Effector memory CD8-positive, alpha-beta T cell (primary cell): ENCODE data around the gene SNAP47.

ENCODE experiments used
- ATAC-seq: fragments of 150-1000 bp; cut with Tn5 transposase; replicated peaks from 2 replicates; pipeline ENCODE4 v1.10.0; 2021; ENCODE audit warnings: mild to moderate bottlenecking, moderate library complexity
- DNase-seq, 3 experiments: peaks; one replicate each; pipeline ENCODE4 v3.0.0; 2021
- H3K27ac Mint-ChIP-seq, 2 donors: one replicate each; pipeline ENCODE4 v1.8.0; 2022; ENCODE audit warnings: mild to moderate bottlenecking in 2 of 2, mixed read lengths in 2 of 2, moderate library complexity in 2 of 2
- H3K27me3 Mint-ChIP-seq, 2 donors: one replicate each; pipeline ENCODE4 v1.8.0; 2022; ENCODE audit warnings: mixed read lengths in 2 of 2
- H3K36me3 Mint-ChIP-seq: one replicate; pipeline ENCODE4 v1.8.0; 2022; ENCODE audit warnings: mild to moderate bottlenecking, moderate library complexity, mixed read lengths; ENCODE audit not compliant: insufficient read depth
- H3K4me1 Mint-ChIP-seq, 2 donors: one replicate each; pipeline ENCODE4 v1.8.0; 2022; ENCODE audit warnings: low read depth in 2 of 2, mixed read lengths in 2 of 2
- H3K4me3 Mint-ChIP-seq, 2 donors: one replicate each; pipeline ENCODE4 v1.8.0; 2022; ENCODE audit warnings: mild to moderate bottlenecking in 2 of 2, mixed read lengths in 2 of 2, moderate library complexity in 2 of 2
- H3K9me3 Mint-ChIP-seq, 2 donors: one replicate each; pipeline ENCODE4 v1.8.0; 2022; ENCODE audit warnings: mixed read lengths in 2 of 2

The SNAP47 gene

GRCh38 chr1:227770812-227771211, 35.6 kb downstream of the SNAP47 start:
- Mint-ChIP-seq H3K27me3 (no peaks in the 10 kb centered on the region), H3K4me3 (no peak overlapping the region), H3K27ac (no peak overlapping the region), H3K36me3 (peaks cover 21% of the 10 kb centered on the region), H3K9me3 (no peaks in the 10 kb centered on the region), H3K4me1 (peaks cover 51 to 54% of the 10 kb centered on the region in 2 donors)
- no peak for ATAC-seq
- DNase-seq, result no peak

GRCh38 chr1:227771326-227771725, 36.1 kb downstream of the SNAP47 start:
- DNase-seq (no peak), ATAC-seq (no peak)
- Mint-ChIP-seq H3K27me3 (no peaks in the 10 kb centered on the region), H3K4me3 (no peak overlapping the region), H3K36me3 (peaks cover 17% of the 10 kb centered on the region), H3K9me3 (no peaks in the 10 kb centered on the region), H3K27ac (no peak overlapping the region), H3K4me1 (peaks cover 48 to 53% of the 10 kb centered on the region in 2 donors)

- DNase-seq (no peak), ATAC-seq (no peak)
- Mint-ChIP-seq H3K27me3 (no peaks in the 10 kb centered on the region), H3K9me3 (no peaks in the 10 kb centered on the region), H3K4me1 (peaks cover 47 to 53% of the 10 kb centered on the region in 2 donors), H3K27ac (no peak overlapping the region), H3K4me3 (no peak overlapping the region), H3K36me3 (peaks cover 15% of the 10 kb centered on the region)
Measured at GRCh38 chr1:227771771-227772170, 36.5 kb downstream of the SNAP47 start.

- ATAC-seq, result no peak
- H3K4me1 Mint-ChIP-seq, result peaks cover 38 to 43% of the 10 kb centered on the region in 2 donors
- peak overlapping the region; percentile 73 to 74 for H3K4me3 Mint-ChIP-seq
- DNase-seq, result no peak
- H3K27me3 Mint-ChIP-seq, result no peaks in the 10 kb centered on the region
- H3K9me3 Mint-ChIP-seq, result no peaks in the 10 kb centered on the region
- H3K36me3 Mint-ChIP-seq, result peaks cover 13% of the 10 kb centered on the region
- peak overlapping the region; percentile 66 to 70 for H3K27ac Mint-ChIP-seq
Measured at GRCh38 chr1:227773558-227773957, 38.3 kb downstream of the SNAP47 start.

- Mint-ChIP-seq H3K27me3 (no peaks in the 10 kb centered on the region), H3K4me1 (peaks cover 38 to 41% of the 10 kb centered on the region in 2 donors), H3K9me3 (no peaks in the 10 kb centered on the region), H3K27ac (peak overlapping the region; percentile 66 to 70), H3K36me3 (peaks cover 7% of the 10 kb centered on the region), H3K4me3 (peak overlapping the region; percentile 73 to 74)
- peak; percentile 90 for ATAC-seq
- peak; percentile 49 to 61 (median 60) for DNase-seq
Measured at GRCh38 chr1:227774051-227774731, 39.0 kb downstream of the SNAP47 start.

- Mint-ChIP-seq H3K4me3 (peak overlapping the region; percentile 73 to 74), H3K27ac (peak overlapping the region; percentile 66 to 70), H3K36me3 (peaks cover 7% of the 10 kb centered on the region), H3K4me1 (peaks cover 33 to 41% of the 10 kb centered on the region in 2 donors), H3K27me3 (no peaks in the 10 kb centered on the region), H3K9me3 (no peaks in the 10 kb centered on the region)
- ATAC-seq (no peak), DNase-seq (no peak)
Measured at GRCh38 chr1:227774821-227775661, 39.8 kb downstream of the SNAP47 start.

GRCh38 chr1:227775841-227776240, 40.6 kb downstream of the SNAP47 start:
- ATAC-seq, result no peak
- H3K27ac Mint-ChIP-seq, result no peak overlapping the region
- no peaks in the 10 kb centered on the region for H3K9me3 Mint-ChIP-seq
- H3K27me3 Mint-ChIP-seq, result no peaks in the 10 kb centered on the region
- peaks cover 32 to 41% of the 10 kb centered on the region in 2 donors for H3K4me1 Mint-ChIP-seq
- H3K36me3 Mint-ChIP-seq, result peaks cover 10% of the 10 kb centered on the region
- peak overlapping the region; percentile 37 to 56 for H3K4me3 Mint-ChIP-seq
- DNase-seq, result no peak

- no peaks in the 10 kb centered on the region for H3K27me3 Mint-ChIP-seq
- H3K27ac Mint-ChIP-seq, result no peak overlapping the region
Measured at GRCh38 chr1:227776331-227776771, 41.1 kb downstream of the SNAP47 start.

GRCh38 chr1:227777156-227777555, 41.9 kb downstream of the SNAP47 start:
- no peak overlapping the region for H3K4me3 Mint-ChIP-seq
- H3K9me3 Mint-ChIP-seq, result no peaks in the 10 kb centered on the region
- ATAC-seq (no peak), DNase-seq (no peak)
- H3K27me3 Mint-ChIP-seq, result no peaks in the 10 kb centered on the region
- H3K27ac Mint-ChIP-seq, result no peak overlapping the region
- H3K36me3 Mint-ChIP-seq, result peaks cover 11% of the 10 kb centered on the region
- H3K4me1 Mint-ChIP-seq, result peaks cover 32 to 41% of the 10 kb centered on the region in 2 donors

More at GRCh38 chr1:227776331-227776771, 41.1 kb downstream of the SNAP47 start:
- DNase-seq (no peak), ATAC-seq (no peak)
- Mint-ChIP-seq H3K4me1 (peaks cover 32 to 41% of the 10 kb centered on the region in 2 donors), H3K9me3 (no peaks in the 10 kb centered on the region), H3K36me3 (peaks cover 15% of the 10 kb centered on the region), H3K4me3 (peak overlapping the region; percentile 37 to 56)

- DNase-seq (no peak), ATAC-seq (no peak)
- H3K9me3 Mint-ChIP-seq, result no peaks in the 10 kb centered on the region
- H3K4me1 Mint-ChIP-seq, result peaks cover 28 to 36% of the 10 kb centered on the region in 2 donors
- peaks cover 11% of the 10 kb centered on the region for H3K36me3 Mint-ChIP-seq
- no peak overlapping the region for H3K4me3 Mint-ChIP-seq
- H3K27ac Mint-ChIP-seq, result no peak overlapping the region
- H3K27me3 Mint-ChIP-seq, result no peaks in the 10 kb centered on the region
Measured at GRCh38 chr1:227777646-227778045, 42.4 kb downstream of the SNAP47 start.

- Mint-ChIP-seq H3K36me3 (peaks cover 11% of the 10 kb centered on the region), H3K4me1 (peaks cover 26 to 31% of the 10 kb centered on the region in 2 donors), H3K9me3 (no peaks in the 10 kb centered on the region), H3K27me3 (no peaks in the 10 kb centered on the region), H3K4me3 (no peak overlapping the region), H3K27ac (no peak overlapping the region)
- no peak for ATAC-seq
- no peak for DNase-seq
Measured at GRCh38 chr1:227778401-227778947, 43.2 kb downstream of the SNAP47 start.

GRCh38 chr1:227779021-227779441, 43.8 kb downstream of the SNAP47 start:
- H3K36me3 Mint-ChIP-seq, result peaks cover 11% of the 10 kb centered on the region
- DNase-seq, result no peak
- no peaks in the 10 kb centered on the region for H3K9me3 Mint-ChIP-seq
- peaks cover 20 to 25% of the 10 kb centered on the region in 2 donors for H3K4me1 Mint-ChIP-seq
- no peaks in the 10 kb centered on the region for H3K27me3 Mint-ChIP-seq
- no peak for ATAC-seq
- H3K27ac Mint-ChIP-seq, result no peak overlapping the region
- H3K4me3 Mint-ChIP-seq, result no peak overlapping the region

GRCh38 chr1:227779685-227780084, 44.5 kb downstream of the SNAP47 start:
- no peaks in the 10 kb centered on the region for H3K9me3 Mint-ChIP-seq
- ATAC-seq (no peak), DNase-seq (no peak)
- no peak overlapping the region for H3K27ac Mint-ChIP-seq
- peaks cover 13 to 19% of the 10 kb centered on the region in 2 donors for H3K4me1 Mint-ChIP-seq
- H3K27me3 Mint-ChIP-seq, result no peaks in the 10 kb centered on the region
- H3K4me3 Mint-ChIP-seq, result no peak overlapping the region
- H3K36me3 Mint-ChIP-seq, result peaks cover 10% of the 10 kb centered on the region
